H9 (cell line): Measurements from ENCODE around the gene ATAD3B. TPM values are rescaled to one million over a fixed set of nuclear protein-coding genes. Genes with fewer than 3 reads are reported as not detected.

Experiments used
- DNase-seq: peaks from one replicate; pipeline ENCODE4 v3.0.0-alpha.2; 2017
- H2AFZ ChIP-seq: one replicate; pipeline ENCODE4 v1.6.1; 2013; ENCODE audit warnings: mild to moderate bottlenecking, low read length, control low read depth, moderate library complexity
- H2AK5ac ChIP-seq: 2 replicates; pipeline ENCODE4 v1.6.1; 2013; ENCODE audit warnings: low read length, control low read depth, mixed read lengths; ENCODE audit not compliant: insufficient read length
- H2BK120ac ChIP-seq: one replicate; pipeline ENCODE4 v1.6.1; 2013; ENCODE audit warnings: low read depth, mild to moderate bottlenecking, low read length, control low read depth, inconsistent platforms; ENCODE audit not compliant: poor library complexity, severe bottlenecking
- H2BK12ac ChIP-seq: 2 replicates; pipeline ENCODE4 v1.6.1; 2013; ENCODE audit warnings: low read length, control low read depth, mixed read lengths, low read depth; ENCODE audit not compliant: insufficient read length
- H2BK15ac ChIP-seq: 2 replicates; pipeline ENCODE4 v1.6.1; 2013; ENCODE audit warnings: low read depth, low read length, control low read depth
- H2BK20ac ChIP-seq: one replicate; pipeline ENCODE4 v1.6.1; 2013; ENCODE audit warnings: low read depth, mild to moderate bottlenecking, low read length, control low read depth, inconsistent platforms; ENCODE audit not compliant: poor library complexity, severe bottlenecking
- H2BK5ac ChIP-seq: 2 replicates; pipeline ENCODE4 v1.6.1; 2013; ENCODE audit warnings: low read length, control low read depth, mixed read lengths; ENCODE audit not compliant: insufficient read length
- H3K14ac ChIP-seq: 2 replicates; pipeline ENCODE4 v1.6.1; 2013; ENCODE audit warnings: low read length, control low read depth; ENCODE audit not compliant: insufficient read depth
- H3K18ac ChIP-seq: 2 replicates; pipeline ENCODE4 v1.6.1; 2013; ENCODE audit warnings: low read depth, mild to moderate bottlenecking, mixed read lengths, low read length, control low read depth; ENCODE audit not compliant: insufficient read length
- H3K23ac ChIP-seq: 2 replicates; pipeline ENCODE4 v1.6.1; 2013; ENCODE audit warnings: low read length, control low read depth, mixed read lengths, low read depth; ENCODE audit not compliant: insufficient read length
- H3K23me2 ChIP-seq: 2 replicates; pipeline ENCODE4 v1.6.1; 2013; ENCODE audit warnings: low read depth, mild to moderate bottlenecking, mixed read lengths, low read length, control low read depth; ENCODE audit not compliant: insufficient read length, poor library complexity, severe bottlenecking
- H3K27ac ChIP-seq: 2 replicates; pipeline ENCODE4 v1.5.1; 2013; ENCODE audit warnings: low read length, control low read depth, mixed read lengths, low read depth; ENCODE audit not compliant: insufficient read length
- H3K27me3 ChIP-seq: 2 replicates; pipeline ENCODE4 v1.6.1; 2013; ENCODE audit warnings: low read length, control low read depth, inconsistent platforms; ENCODE audit not compliant: insufficient read depth
- H3K4ac ChIP-seq: 2 replicates; pipeline ENCODE4 v1.6.1; 2013; ENCODE audit warnings: low read depth, mild to moderate bottlenecking, control low read depth, inconsistent platforms, low read length, moderate library complexity
- H3K4me1 ChIP-seq: 2 replicates; pipeline ENCODE4 v1.6.1; 2013; ENCODE audit warnings: low read length, control low read depth, inconsistent platforms; ENCODE audit not compliant: insufficient read depth
- H3K4me2 ChIP-seq: 2 replicates; pipeline ENCODE4 v1.6.1; 2013; ENCODE audit warnings: low read length, control low read depth, mixed read lengths; ENCODE audit not compliant: insufficient read length, insufficient read depth
- H3K56ac ChIP-seq: 2 replicates; pipeline ENCODE4 v1.6.1; 2013; ENCODE audit warnings: low read depth, mild to moderate bottlenecking, mixed read lengths, low read length, control low read depth; ENCODE audit not compliant: insufficient read length
- H3K79me1 ChIP-seq: 2 replicates; pipeline ENCODE4 v1.6.1; 2013; ENCODE audit warnings: low read depth, mild to moderate bottlenecking, moderate library complexity, low read length, control low read depth, inconsistent platforms; ENCODE audit not compliant: insufficient read depth, poor library complexity, severe bottlenecking
- H3K79me2 ChIP-seq: 2 replicates; pipeline ENCODE4 v1.6.1; 2013; ENCODE audit warnings: low read length, control low read depth, inconsistent platforms; ENCODE audit not compliant: insufficient read depth
- H3K9ac ChIP-seq: 2 replicates; pipeline ENCODE4 v1.6.1; 2013; ENCODE audit warnings: low read length, control low read depth, mixed read lengths; ENCODE audit not compliant: insufficient read length; ENCODE audit errors: extremely low read depth
- H3K9me3 ChIP-seq: one replicate; pipeline ENCODE4 v1.6.1; 2013; ENCODE audit warnings: low read depth, low read length, inconsistent platforms; ENCODE audit not compliant: control insufficient read depth
- H3T11ph ChIP-seq: one replicate; pipeline ENCODE4 v1.6.1; 2013; ENCODE audit warnings: mild to moderate bottlenecking, low read length, control low read depth, inconsistent platforms
- H4K20me1 ChIP-seq: one replicate; pipeline ENCODE4 v1.6.1; 2013; ENCODE audit not compliant: control insufficient read depth, insufficient read length, insufficient read depth
- H4K5ac ChIP-seq: 2 replicates; pipeline ENCODE4 v1.6.1; 2013; ENCODE audit warnings: low read depth, mild to moderate bottlenecking, mixed read lengths, low read length, control low read depth; ENCODE audit not compliant: insufficient read length
- H4K8ac ChIP-seq: replicated peaks from 2 replicates; pipeline ENCODE4 v1.6.1; 2013; ENCODE audit warnings: low read length, control low read depth, mixed read lengths, low read depth; ENCODE audit not compliant: insufficient read length
- H4K91ac ChIP-seq: 2 replicates; pipeline ENCODE4 v1.6.1; 2013; ENCODE audit warnings: low read depth, mild to moderate bottlenecking, moderate library complexity, mixed read lengths, low read length, control low read depth; ENCODE audit not compliant: insufficient read length
- H3K27ac Mint-ChIP-seq, 3 experiments: 2 replicates in 2 of 3; 3 replicates in 1 of 3; pipeline ENCODE4 v1.8.0; 2020 to 2021; ENCODE audit warnings: mixed read lengths in 3 of 3, mild to moderate bottlenecking in 1 of 3, moderate library complexity in 1 of 3
- H3K27me3 Mint-ChIP-seq: 2 replicates; pipeline ENCODE4 v1.8.0; 2021; ENCODE audit warnings: low read depth, mild to moderate bottlenecking, moderate library complexity, mixed read lengths
- H3K36me3 Mint-ChIP-seq, 3 experiments: 2 replicates in 2 of 3; 3 replicates in 1 of 3; pipeline ENCODE4 v1.8.0; 2020 to 2021; ENCODE audit warnings: low read depth in 3 of 3, mixed read lengths in 3 of 3; ENCODE audit not compliant: insufficient read depth in 1 of 3
- H3K4me1 Mint-ChIP-seq, 2 experiments: 2 replicates each; pipeline ENCODE4 v1.8.0; 2020; ENCODE audit warnings: mixed read lengths in 2 of 2
- H3K4me3 Mint-ChIP-seq, 2 experiments: 2 replicates in 1 of 2; 3 replicates in 1 of 2; pipeline ENCODE4 v1.8.0; 2020 to 2021; ENCODE audit warnings: mild to moderate bottlenecking in 2 of 2, mixed read lengths in 2 of 2, moderate library complexity in 1 of 2
- H3K9me3 Mint-ChIP-seq, 2 experiments: 2 replicates in 1 of 2; 3 replicates in 1 of 2; pipeline ENCODE4 v1.8.0; 2020; ENCODE audit warnings: mild to moderate bottlenecking in 2 of 2, mixed read lengths in 2 of 2, moderate library complexity in 1 of 2
- WGBS: extraction: QIAGEN DNeasy Blood & Tissue Kit; methylation state at CpG from one replicate; pipeline ENCODE4 v1.1.7; 2013; ENCODE audit warnings: missing lambda C conversion rate, low lambda C conversion rate, mixed read lengths; ENCODE audit not compliant: insufficient read length; ENCODE audit errors: extremely low coverage; 5-methylcytosine and 5-hydroxymethylcytosine counted together
- total RNA-seq: library from RNA; stranded (reverse); gene quantifications from 2 replicates; pipeline ENCODE4 v1.2.1, GENCODE V29; 2021
- TF ChIP-seq, protein P1 (sequence below): fragments of 200-600 bp; sonication (generic); conservative IDR thresholded peaks from 3 replicates; pipeline ENCODE4 v1.8.0; 2021; ENCODE audit warnings: antibody characterized with exemption, mild to moderate bottlenecking

The ATAD3B gene
- total RNA-seq, 1 experiment from 2014 or later, result 78.6 TPM

DNA sequence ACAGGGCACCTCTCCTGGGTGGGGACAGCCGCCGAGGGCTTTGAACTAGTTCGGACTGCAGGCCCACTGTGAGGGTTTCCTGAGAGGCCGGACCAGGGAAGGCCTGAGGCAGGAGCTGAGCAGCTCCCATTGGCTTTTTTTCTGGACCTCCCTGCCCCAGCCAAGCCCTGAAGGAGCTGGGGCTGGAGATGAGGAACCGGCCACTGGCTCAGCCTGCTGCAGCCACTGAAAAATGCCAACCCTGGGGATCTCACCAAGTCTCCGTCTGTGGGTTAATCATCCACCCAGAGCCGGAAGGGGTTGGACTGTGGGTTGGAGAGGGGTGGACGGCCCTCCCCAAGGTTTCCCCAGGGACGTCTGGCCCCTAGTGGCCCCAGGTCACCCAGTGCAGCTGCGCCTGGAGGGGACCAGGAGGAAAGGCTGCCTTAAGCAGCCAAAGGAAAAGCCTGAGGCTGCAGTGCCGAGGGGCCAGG lies 33.6 kb upstream of the ATAD3B start:
- Histone ChIP-seq H4K20me1 (no peaks in the 10 kb centered on the region), H2BK5ac (no peak overlapping the region), H4K5ac (no peak overlapping the region), H2AFZ (no peak overlapping the region), H3K14ac (no peak overlapping the region), H3T11ph (no peak overlapping the region), H3K23me2 (peaks cover 10% of the 10 kb centered on the region), H3K79me2 (peaks cover 2% of the 10 kb centered on the region; the same call in 1 of the 2 replicates), H3K27me3 (no peaks in the 10 kb centered on the region), H2AK5ac (no peak overlapping the region), H3K9me3 (no peaks in the 10 kb centered on the region), H3K4ac (no peak overlapping the region), H3K23ac (no peak overlapping the region), H3K27ac (no peak overlapping the region), H3K4me1 (no peaks in the 10 kb centered on the region; the same call in 1 of the 2 replicates), H3K4me2 (no peak overlapping the region), H2BK15ac (no peak overlapping the region), H3K18ac (no peak overlapping the region), H4K91ac (no peak overlapping the region), H2BK20ac (no peak overlapping the region), H2BK12ac (no peak overlapping the region), H3K56ac (no peak overlapping the region), H2BK120ac (no peak overlapping the region), H3K9ac (no peak overlapping the region), H3K79me1 (no peaks in the 10 kb centered on the region), H4K8ac (no peak overlapping the region)
- H3K27me3 Mint-ChIP-seq, result no peaks in the 10 kb centered on the region
- no peak for DNase-seq
- no peak overlapping the region for H3K4me3 Mint-ChIP-seq
- no peak overlapping the region for H3K27ac Mint-ChIP-seq
- H3K9me3 Mint-ChIP-seq, result no peaks in the 10 kb centered on the region
- no CpG with 5 or more reads among the region's 11 CpGs for WGBS
- peaks cover 14 to 24% of the 10 kb centered on the region in 2 experiments for H3K4me1 Mint-ChIP-seq
- TF ChIP-seq, protein P1, sequence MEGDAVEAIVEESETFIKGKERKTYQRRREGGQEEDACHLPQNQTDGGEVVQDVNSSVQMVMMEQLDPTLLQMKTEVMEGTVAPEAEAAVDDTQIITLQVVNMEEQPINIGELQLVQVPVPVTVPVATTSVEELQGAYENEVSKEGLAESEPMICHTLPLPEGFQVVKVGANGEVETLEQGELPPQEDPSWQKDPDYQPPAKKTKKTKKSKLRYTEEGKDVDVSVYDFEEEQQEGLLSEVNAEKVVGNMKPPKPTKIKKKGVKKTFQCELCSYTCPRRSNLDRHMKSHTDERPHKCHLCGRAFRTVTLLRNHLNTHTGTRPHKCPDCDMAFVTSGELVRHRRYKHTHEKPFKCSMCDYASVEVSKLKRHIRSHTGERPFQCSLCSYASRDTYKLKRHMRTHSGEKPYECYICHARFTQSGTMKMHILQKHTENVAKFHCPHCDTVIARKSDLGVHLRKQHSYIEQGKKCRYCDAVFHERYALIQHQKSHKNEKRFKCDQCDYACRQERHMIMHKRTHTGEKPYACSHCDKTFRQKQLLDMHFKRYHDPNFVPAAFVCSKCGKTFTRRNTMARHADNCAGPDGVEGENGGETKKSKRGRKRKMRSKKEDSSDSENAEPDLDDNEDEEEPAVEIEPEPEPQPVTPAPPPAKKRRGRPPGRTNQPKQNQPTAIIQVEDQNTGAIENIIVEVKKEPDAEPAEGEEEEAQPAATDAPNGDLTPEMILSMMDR, result no peak
- peaks cover 0 to 9% (median 3%) of the 10 kb centered on the region in 3 experiments; a peak in 4 of 7 replicates for H3K36me3 Mint-ChIP-seq
